NCI-H345 treated with DMSO at 0.1 percent for 48 hours (cell line): ENCODE data around the gene HDAC7.

Experiments
- DNase-seq: peaks from one replicate; lab custom pipeline; 2025; ENCODE audit not compliant: unreplicated experiment; lab: John Stamatoyannopoulos, UW

Gene HDAC7

GRCh38 chr12:47833591-47834012 lies 13.9 kb upstream of the HDAC7 start:
- no peak for DNase-seq

GRCh38 chr12:47832263-47832933 lies 12.7 kb upstream of the HDAC7 start:
- DNase-seq: no peak

GRCh38 chr12:47829584-47829983 lies 9.9 kb upstream of the HDAC7 start:
- no peak for DNase-seq

- no peak for DNase-seq
Observed at GRCh38 chr12:47828976-47829482, 9.3 kb upstream of the HDAC7 start.

- no peak for DNase-seq
Observed at GRCh38 chr12:47828008-47828975, 8.6 kb upstream of the HDAC7 start.

- no peak for DNase-seq
Observed at GRCh38 chr12:47825173-47825639, 5.5 kb upstream of the HDAC7 start.

GRCh38 chr12:47824635-47825034 lies 4.9 kb upstream of the HDAC7 start:
- DNase-seq: no peak

- DNase-seq: no peak
Observed at GRCh38 chr12:47824198-47824597, 4.5 kb upstream of the HDAC7 start.

- DNase-seq: no peak
Observed at GRCh38 chr12:47823422-47824086, 3.9 kb upstream of the HDAC7 start.

- no peak for DNase-seq
Observed at GRCh38 chr12:47822863-47823262, 3.2 kb upstream of the HDAC7 start.

GRCh38 chr12:47822401-47822800 lies 2.7 kb upstream of the HDAC7 start:
- no peak for DNase-seq

GRCh38 chr12:47821346-47821706 lies 1.6 kb upstream of the HDAC7 start:
- DNase-seq: no peak

GRCh38 chr12:47820631-47821345 lies 1.1 kb upstream of the HDAC7 start:
- no peak for DNase-seq

GRCh38 chr12:47819138-47819895 lies 386 bp downstream of the HDAC7 start:
- no peak for DNase-seq

GRCh38 chr12:47818467-47819137 lies 1.1 kb downstream of the HDAC7 start:
- no peak for DNase-seq

GRCh38 chr12:47818007-47818376 lies 1.7 kb downstream of the HDAC7 start:
- DNase-seq: no peak

- DNase-seq: no peak
Observed at GRCh38 chr12:47817272-47818006, 2.3 kb downstream of the HDAC7 start.

- DNase-seq: no peak
Observed at GRCh38 chr12:47816403-47817271, 3.1 kb downstream of the HDAC7 start.
